D721Med (cell line): ENCODE measurements around the gene LYPLAL1.

Source experiments
- DNase-seq: peaks from one replicate; pipeline ENCODE4 v3.0.0; 2011; ENCODE audit warnings: low spot score; ENCODE audit not compliant: insufficient read length
- FAIRE-seq: peaks from 2 replicates; lab custom pipeline; 2011; peaks lifted over from hg19 to GRCh38; lab: Jason Lieb, UNC
- TF ChIP-seq, protein P1 (sequence below): IDR thresholded peaks from 2 replicates; pipeline ENCODE4 v1.5.1; 2012; ENCODE audit warnings: mild to moderate bottlenecking, control low read depth; ENCODE audit not compliant: insufficient read depth; ENCODE audit errors: missing control alignments

The LYPLAL1 gene

DNA sequence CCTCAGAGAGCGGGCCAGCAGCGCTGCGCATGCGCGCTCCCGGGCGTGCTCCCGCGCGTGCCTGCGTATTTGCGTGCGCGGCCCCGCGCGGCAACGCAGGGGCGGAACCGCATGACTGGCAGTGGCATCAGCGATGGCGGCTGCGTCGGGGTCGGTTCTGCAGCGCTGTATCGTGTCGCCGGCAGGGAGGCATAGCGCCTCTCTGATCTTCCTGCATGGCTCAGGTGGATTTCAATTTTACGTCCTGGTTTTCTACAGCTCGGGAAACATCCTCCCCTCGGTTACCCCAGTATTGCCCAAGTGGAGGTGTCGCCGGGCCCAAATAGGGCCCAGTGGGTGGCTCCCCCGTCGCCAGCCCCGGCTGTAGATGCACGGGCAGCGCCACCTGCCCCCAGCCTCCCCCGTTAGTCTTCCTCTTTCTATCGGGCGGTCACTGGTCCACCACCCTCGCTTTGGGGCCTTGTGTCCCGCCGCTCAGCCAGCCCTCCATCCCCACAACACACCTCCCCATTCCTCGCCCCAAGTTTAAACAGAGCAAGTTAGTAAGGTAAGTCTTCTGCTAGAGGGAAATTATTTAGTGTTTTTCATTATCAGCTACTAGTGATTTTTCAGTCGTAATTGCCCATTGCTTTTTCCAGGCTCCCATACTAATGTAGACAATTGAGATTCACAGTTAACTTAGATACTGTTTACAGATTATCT is at the start of gene LYPLAL1:
Gene LYPLAL1 (plus strand): TSS at position 121 of the 702 bp plus-strand sequence. CDS start 13 bp downstream, at position 134.
- TF ChIP-seq, protein P1, sequence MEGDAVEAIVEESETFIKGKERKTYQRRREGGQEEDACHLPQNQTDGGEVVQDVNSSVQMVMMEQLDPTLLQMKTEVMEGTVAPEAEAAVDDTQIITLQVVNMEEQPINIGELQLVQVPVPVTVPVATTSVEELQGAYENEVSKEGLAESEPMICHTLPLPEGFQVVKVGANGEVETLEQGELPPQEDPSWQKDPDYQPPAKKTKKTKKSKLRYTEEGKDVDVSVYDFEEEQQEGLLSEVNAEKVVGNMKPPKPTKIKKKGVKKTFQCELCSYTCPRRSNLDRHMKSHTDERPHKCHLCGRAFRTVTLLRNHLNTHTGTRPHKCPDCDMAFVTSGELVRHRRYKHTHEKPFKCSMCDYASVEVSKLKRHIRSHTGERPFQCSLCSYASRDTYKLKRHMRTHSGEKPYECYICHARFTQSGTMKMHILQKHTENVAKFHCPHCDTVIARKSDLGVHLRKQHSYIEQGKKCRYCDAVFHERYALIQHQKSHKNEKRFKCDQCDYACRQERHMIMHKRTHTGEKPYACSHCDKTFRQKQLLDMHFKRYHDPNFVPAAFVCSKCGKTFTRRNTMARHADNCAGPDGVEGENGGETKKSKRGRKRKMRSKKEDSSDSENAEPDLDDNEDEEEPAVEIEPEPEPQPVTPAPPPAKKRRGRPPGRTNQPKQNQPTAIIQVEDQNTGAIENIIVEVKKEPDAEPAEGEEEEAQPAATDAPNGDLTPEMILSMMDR: peak; percentile 23
- DNase-seq (peak; percentile 78), FAIRE-seq (no peak)

DNA sequence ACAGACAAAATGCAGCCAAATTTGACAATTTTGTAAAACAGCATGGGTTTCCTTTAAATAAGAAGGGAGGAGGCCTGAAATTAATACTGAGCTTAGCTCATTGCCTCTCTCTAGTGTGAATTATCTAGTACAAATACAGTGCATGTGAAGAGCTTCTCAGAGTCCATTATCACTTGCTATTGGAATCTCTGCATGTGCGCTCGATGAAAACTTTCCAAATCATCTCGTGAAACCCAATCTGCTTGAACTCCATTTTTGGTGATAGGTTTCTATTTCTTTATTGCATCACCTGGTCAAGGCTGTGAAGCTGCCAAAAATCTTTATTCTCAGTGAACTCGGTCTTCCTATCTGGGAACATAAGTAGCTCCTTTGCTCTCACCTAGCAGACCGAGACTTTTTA is 49.5 kb upstream of the LYPLAL1 start:
- TF ChIP-seq, protein P1: no peak
- FAIRE-seq (no peak), DNase-seq (no peak)

DNA sequence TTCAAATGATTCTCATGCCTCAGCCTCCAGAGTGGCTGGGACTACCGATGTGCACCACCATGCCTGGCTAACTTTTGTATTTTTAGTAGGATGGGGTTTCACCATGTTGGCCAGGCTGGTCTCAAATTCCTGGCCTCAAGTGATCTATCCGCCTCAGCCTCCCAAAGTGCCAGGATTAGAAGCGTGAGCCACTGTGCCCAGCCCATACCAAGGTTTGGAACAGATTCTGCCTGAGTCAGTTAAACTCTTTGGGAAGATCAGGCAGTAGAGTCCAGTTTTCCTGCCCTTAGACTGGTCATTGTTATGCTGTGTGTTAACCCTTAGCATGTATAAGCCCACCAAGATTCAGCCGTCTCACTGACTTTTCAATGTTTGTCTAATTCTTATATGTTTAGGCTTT is 48.3 kb upstream of the LYPLAL1 start:
- DNase-seq (no peak), FAIRE-seq (no peak)
- TF ChIP-seq, protein P1: no peak

DNA sequence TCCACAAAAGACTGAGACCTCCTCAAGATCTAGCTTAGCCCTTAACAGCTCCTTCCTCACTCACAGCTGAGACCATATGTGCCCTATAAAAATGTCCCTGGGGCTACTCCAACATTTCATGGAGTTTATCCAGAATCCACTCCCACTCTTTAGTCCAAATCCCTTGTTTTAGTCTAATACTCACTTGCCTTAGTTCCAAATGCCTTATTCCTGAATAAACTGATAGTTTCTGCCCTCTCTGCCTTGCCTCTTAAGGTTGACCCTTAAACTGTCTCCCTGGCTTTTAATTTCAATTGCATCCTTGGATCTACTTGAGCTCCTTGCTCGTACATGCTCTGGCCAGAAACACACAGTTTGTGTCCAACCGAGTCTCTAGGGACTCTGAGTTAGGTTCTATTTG is 47.3 kb upstream of the LYPLAL1 start:
- TF ChIP-seq, protein P1: no peak
- DNase-seq: no peak
- FAIRE-seq: no peak

DNA sequence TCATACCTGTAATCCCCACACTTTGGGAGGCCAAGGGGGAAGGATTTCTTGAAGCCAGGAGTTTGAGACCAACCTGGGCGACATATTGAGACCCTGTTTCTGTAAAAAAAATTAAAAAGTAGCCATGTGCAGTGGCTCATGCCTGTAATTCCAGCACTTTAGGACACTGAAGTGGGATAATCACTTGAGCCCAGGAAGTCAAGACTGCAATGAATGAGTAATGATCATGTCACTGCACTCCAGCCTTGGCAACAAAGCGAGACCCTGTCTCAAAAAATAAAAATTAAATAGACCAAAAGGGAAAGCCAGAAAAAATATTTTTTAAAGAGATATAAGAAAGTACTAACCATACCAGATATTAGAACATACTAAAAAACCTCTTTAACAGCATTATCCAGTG is 44.7 kb upstream of the LYPLAL1 start:
- FAIRE-seq (no peak), DNase-seq (no peak)
- TF ChIP-seq, protein P1: no peak

DNA sequence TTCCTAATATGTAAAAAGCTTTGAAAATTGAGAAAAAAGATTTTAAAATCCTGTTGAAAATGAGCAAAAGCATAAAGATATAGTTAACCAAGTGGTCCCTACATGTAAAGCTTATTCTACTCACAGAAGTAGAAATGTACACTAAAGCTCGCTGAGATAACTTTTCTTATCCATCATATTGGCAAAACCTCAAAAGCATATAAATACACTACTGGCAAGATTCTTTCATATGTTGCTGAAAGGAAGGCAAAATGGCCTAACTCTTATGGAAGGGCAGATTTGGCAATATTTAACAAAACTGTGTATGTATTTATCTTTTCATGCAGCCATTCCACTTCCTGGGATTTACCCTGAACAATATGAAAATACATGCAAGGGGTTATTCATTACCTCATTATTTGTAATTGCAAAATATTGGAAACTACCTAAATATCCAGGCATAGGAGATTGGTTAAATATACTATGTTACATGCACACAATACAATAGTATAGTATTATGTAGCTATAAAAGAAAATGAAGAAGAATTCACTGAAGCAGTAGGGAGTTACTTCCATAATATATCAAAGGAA is 43.2 kb upstream of the LYPLAL1 start:
- no peak for DNase-seq
- TF ChIP-seq, protein P1: no peak
- FAIRE-seq: no peak

DNA sequence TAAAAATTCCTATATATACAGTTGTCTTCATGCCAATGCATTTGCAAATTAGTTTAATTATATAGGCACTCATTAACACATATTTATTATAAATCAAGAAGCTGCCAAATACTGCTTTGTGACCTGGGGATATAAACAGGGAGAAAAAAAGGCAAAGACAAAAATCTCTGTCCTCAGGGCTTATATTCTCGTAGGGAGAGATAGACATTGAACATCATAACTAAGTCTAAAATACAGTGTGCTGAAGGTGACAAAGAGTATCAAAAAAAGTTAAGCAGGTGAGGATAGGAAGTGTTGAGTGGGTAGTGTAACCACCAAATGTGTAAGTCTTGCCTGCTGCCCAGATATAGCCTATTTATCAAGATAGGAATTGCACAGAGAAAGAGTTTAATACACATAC is 40.7 kb upstream of the LYPLAL1 start:
- FAIRE-seq (no peak), DNase-seq (no peak)
- TF ChIP-seq, protein P1: no peak
